Measurements from ENCODE around the gene TLCD3A.
"Not testable (repeated sequence)": the region's sequence is repeated elsewhere in the genome, so short reads cannot be mapped to it uniquely, and the experiment has no call there.

Gene TLCD3A

DNA sequence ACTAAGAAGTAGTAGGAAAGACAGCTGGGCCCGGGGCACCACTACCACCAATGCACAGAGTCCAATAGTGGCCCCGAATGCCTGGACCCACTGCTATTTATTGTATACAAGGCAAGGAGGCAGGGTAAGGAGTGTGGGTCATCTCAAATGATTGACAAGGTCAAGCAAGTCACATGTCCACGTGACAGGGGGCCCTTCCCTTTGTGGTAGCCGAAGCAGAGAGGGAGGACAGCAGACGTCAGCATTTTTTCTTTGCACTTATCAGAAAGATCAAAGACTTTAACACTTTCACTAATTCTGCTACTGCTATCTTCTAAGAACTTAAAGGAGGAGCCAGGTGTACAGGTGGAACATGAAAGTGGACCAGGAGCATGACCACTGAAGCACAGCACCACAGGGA lies 24.3 kb upstream of the TLCD3A start:
- no peak for DNase-seq (ENCODE audit: low read depth in 2 of 2)

DNA sequence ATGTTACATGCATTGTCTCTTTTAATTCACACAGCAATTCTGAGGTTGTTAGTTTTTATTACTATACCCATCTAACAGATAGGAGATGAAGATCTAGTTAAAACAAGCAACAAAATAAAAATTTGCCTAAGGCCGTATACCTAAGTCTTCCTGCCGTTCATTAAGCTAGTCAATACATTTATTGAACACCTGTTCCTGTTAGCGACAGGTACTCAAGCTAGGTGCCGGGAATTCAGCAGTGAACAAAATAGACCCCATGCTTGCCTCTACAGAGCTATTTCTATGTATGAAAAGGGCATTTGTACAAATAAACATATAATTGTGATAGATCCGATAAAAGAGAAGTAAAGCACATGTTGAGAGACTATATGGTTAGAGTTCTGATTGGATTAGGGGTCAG lies 14.3 kb upstream of the TLCD3A start:
- DNase-seq (ENCODE audit: low read depth in 2 of 2): no peak

DNA sequence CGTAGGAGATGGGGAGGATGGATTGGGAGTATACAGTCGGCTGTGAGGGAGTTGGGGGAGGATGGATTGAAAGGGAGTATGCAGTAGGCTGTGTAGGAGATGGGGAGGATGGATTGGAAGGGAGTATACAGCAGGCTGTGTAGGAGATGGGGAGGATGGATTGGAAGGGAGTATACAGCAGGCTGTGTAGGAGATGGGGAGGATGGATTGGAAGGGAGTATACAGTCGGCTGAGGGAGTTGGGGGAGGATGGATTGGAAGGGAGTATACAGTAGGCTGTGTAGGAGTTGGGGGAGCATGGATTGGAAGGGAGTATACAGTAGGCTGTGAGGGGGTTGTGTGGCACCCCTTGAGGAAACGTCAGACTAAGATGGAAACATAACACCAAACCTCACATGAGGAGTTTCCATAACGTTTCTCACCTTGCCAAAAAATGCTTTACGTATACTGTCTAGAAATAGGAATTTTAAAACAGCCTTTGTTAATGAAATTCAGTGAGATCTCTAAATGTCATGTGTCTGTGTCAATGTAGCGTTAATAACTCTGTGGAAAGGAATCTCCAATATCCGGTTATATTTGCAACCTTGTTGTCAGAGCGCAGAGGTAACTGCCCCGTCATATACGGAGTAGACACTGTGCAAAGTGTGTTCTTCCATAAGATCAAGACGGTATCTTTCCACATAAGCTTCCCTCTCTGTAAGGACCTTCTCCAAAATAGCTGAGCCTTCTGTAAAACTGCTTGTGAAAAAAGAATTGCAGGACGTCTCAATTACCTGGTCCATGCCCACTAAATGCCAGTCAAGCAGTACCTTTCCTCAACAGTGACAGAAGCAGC lies 11.5 kb upstream of the TLCD3A start:
- no peak for DNase-seq (ENCODE audit: low read depth in 2 of 2)

DNA sequence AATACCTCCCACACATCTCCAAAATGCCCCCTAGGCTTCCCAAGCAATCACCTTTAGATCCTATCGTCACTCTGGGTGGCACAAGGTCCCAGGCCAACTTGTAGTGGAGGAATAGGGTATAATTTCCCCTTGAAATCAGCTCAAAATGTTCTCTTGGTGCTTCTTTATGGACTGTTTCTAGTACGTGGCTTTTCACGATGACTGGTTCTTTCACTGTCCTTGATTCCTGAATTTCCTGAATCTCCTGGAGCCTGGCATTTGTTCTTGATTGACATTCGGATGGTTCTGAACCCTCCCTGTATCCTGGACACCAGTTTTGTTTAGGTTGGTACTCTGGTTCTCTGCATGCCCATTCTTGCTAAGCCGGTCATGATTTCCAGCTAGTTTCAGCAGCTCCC lies 10.9 kb upstream of the TLCD3A start:
- DNase-seq (ENCODE audit: low read depth in 2 of 2): no peak

DNA sequence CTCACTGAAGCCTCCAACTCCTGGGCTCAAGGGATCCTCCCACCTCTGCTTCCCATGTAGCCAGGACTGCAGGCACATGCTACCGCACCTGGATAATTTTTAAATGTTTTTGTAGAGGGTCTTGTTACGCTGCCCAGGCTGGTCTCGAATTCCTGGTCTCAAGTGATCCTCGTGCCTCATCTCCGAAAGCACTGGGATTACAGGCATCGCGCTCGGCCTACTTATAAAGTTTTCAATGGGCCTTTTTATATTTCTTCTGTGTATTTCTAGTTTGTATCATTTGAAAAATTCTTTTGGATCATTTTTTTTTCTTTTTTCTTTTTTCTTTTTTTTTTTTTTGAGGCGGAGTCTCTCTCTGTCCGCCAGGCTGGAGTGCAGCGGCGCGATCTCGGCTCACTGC lies 7.3 kb upstream of the TLCD3A start:
- DNase-seq (ENCODE audit: low read depth in 2 of 2): no peak

DNA sequence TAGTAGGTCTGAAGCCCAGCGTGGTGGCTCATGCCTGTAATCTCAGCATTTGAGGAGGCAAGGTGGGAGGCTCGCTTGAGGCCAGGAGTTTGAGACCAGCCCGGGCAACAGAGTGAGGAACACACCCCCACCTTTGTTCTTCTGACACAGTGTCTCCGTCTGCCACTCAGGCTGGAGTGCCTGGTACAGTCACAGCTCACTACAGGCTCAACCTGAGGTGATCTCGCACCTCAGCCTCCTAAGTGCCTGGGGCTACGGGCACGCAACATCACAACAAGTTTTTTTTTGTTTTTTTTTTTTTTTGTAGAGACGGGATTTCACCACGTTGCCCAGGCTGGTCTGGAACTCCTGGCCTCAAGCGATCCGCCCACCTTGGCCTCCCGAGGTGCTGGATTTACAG lies 6.7 kb upstream of the TLCD3A start:
- DNase-seq (ENCODE audit: low read depth in 2 of 2): no peak

DNA sequence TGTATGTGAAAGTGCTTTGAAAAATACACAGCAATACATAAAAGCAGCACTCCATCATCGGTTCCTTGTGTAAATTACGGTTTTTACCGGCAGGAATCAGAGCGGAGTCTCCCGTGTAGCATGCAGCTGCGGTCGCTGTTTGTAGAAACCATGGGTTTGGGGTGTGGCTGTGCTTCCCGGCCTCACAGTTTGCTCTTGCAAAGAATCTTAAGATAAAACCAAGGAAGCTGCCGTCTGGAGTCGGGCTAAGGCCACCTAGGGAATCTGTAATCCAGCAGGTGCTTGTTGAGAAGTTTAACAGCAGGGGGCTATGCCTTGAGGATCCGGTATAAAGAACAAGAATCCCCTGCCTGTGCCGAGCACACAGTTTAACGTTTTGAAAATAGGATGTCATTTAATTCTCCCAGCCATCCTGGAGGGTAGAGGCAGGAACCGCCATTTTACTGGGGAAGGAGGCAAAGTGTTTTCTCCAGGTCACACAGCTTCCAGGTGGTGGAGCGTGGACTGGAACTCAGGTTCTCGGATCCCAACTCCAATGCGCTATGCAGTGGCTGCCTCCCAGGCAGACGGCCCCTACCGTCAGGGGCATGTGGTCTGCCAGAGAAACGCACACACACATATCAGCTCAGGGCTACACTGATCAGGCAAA lies 6.0 kb upstream of the TLCD3A start:
- DNase-seq (ENCODE audit: low read depth in 2 of 2): no peak

DNA sequence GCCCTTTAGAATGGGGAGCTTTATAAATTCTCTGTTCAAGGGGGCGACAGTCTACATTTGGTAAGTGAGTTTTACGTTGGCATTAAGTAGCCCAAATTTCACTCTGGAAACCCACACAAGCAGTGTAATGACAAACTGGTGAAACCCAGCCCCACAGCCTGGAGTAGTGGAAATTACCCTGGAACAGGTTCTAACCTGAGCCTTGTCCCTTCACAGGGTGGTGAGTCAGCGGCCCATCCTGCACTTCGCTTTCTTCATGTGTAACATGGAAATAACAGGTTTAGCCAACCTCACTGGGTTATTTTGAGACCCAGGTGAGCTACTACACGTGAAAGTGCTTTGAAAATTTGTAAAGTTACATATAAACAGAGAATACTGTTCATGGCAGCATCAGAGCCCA lies 3.5 kb upstream of the TLCD3A start:
- DNase-seq (ENCODE audit: low read depth in 2 of 2): no peak

DNA sequence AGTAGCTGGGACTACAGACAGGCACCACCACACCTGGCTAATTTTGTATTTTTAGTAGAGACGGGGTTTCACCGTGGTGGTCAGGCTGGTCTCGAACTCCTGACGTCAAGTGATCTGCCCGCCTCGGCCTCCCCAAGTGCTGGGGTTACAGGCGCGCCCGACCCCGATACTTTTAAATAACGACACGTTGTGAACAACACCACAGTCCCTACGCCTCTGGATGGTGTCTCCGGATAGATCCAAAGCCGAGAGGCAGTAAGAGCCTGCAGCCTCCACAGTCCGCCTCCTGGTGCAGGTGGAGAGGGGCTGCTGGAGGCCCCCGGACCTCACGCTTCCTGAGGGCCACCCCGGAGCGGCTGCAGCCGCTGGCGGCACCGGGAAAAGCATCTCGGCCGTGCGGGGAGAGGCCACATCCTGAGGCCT lies 741 bp upstream of the TLCD3A start:
- DNase-seq (ENCODE audit: low read depth in 2 of 2): no peak

DNA sequence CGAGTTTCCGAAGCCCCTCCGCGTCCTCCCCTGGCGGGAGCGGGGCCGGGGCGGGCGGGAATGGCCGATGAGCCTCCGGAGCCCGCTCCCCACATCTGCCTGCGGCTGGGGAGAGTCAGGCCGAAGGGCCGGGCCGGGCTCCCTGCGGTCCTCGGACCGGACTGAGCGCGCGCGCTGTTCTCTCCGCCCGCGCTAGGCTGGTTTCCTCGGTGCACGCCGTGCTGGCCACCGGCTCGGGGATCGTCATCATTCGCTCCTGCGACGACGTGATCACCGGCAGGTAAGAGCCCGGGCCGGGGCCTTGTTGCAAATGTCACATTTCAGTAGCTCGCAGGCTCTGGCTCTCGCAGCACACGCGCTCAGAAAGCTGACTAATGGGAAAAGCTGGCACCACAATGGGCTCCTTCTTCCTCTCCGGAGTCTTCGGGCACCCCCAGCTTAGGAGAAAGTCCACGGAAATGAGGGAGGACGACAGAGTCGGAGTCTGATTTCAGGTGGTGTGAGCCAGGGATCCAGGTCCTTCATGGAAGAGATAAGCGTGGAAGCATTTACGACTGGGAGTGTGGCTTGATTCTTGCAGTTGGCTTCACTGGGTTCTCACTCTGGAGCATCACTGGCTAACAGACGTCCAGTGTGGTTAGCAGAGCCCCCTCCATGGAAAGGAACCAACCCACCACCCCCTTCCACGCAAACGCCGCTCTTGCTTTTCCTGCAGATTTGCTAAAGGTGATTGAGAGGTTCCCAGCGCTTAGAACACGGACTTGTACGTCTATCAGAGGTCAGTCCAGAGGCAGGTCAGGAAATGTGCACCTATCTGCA lies 715 bp downstream of the TLCD3A start:
- DNase-seq (ENCODE audit: low read depth in 2 of 2): peak in 1 of 2 donors; percentile 56

DNA sequence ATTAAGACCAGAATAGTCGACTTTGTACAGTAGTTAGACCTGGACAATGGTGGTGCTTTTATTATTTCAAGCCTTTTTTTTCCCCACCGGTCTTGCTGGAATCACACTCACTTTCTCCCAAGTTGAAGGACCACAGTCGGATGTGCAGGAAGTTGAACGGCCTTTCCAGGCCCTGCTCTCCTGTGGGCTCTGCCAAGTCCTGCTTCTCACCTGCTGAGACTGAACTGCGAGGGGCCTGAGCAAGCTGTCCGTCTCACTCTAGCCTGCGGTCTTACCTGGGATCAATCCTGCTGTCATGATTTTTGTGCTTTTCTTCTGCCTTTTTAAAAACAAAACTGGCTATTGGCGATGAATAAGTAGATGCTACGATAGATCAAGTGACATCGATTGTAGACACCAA lies 1.3 kb downstream of the TLCD3A start:
- no peak for DNase-seq (ENCODE audit: low read depth in 2 of 2)

DNA sequence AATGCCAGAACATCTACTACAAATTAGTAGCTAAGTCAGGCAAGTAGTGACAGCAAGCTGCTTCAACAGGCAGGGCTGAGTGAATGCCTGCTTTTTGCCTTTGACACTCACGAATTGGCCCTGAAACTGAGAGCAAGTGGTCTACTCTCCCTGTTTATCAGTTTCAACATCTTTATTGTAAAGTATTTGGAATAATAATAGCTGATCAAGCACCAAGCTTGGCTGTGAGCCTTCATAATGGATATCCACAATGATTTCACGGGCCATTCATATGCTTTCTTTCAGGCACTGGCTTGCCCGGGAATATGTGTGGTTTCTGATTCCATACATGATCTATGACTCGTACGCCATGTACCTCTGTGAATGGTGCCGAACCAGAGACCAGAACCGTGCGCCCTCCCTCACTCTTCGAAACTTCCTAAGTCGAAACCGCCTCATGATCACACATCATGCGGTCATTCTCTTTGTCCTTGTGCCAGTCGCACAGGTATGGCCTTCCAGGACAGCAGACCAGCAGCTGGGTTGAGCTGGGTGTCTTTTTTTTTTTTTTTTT lies 5.2 kb downstream of the TLCD3A start:
- no peak for DNase-seq (ENCODE audit: low read depth in 2 of 2)

DNA sequence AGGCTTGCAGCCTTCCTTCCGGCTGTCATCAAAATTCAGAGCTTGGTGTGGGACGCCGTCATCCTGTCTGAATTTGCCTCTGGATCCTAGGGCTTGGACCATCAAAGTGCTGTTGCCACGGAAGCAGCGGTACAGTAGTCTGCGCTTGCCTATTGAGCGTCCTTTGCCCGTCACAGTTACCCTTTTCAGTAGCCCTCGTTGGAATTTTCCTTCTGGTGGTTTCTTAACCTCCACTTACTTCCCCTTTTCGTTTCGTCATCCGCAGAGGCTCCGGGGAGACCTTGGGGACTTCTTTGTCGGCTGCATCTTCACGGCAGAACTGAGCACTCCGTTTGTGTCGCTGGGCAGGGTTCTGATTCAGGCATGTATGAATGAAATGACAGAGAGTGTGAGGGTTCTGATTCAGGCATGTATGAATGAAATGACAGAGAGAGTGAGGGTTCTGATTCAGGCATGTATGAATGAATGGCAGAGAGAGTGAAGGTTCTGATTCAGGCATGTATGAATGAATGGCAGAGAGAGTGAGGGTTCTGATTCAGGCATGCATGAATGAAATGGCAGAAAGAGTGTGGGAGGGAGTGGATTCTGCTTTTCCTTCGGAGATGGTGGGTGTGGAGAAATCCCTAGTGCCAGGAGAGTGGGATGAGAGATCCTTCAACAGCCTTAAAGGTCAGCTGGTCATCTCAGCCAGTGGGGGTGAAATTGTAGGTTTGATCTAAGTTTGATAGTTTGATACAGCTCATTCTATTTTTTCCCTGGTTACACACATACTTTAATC lies 8.0 kb downstream of the TLCD3A start:
- DNase-seq (ENCODE audit: low read depth in 2 of 2): peak in 1 of 2 donors; percentile 39

DNA sequence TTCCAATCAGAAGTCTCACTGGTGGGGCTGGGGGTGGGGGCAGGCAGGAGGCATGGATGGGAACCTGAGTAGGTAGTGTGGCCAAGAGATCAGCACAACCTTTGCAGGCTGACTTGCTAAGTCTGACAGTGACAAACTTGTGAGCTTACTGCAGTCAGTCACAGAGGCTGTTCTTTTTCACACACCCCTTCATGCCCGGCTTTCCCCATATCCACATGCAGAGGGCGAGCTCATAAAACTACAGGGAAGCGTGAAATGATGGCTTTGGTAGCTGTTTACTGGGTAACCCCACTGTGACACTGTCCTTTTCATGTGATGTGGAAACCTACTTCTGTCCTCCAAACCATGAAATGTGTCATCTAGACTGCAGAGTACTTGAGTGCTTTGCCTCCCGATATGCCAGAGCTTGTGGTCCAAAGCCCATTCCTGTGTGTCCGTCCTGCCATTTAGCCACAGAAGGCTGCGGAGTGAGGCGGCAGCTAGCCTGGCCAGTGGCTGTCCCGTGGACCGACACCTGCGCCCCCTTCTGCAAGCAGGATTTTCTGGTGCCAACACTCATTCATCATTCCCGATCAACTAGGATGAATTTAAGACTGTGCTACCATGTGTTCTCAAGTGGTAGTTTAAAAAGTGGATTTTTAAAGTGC lies 9.9 kb downstream of the TLCD3A start:
- DNase-seq (ENCODE audit: low read depth in 2 of 2): no peak

DNA sequence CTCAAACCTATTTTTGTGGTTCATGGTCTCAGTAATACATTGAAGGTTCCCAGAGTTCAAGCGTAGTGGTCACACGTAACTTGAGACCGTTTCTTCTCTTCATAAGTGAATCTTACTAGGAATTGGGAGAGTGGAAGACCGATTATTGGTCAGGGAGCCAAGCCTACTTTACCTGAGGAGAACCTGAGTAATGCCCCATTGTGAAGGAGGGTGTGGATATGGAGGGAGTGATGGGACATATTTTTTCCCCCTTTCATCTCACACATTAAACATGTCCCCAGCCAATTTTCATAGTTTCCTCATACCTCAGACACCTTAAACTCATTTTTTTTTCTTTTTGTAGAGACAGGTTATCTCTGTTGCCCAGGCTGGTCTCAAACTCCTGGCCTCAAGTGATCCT lies 10.7 kb downstream of the TLCD3A start:
- DNase-seq (ENCODE audit: low read depth in 2 of 2): no peak

DNA sequence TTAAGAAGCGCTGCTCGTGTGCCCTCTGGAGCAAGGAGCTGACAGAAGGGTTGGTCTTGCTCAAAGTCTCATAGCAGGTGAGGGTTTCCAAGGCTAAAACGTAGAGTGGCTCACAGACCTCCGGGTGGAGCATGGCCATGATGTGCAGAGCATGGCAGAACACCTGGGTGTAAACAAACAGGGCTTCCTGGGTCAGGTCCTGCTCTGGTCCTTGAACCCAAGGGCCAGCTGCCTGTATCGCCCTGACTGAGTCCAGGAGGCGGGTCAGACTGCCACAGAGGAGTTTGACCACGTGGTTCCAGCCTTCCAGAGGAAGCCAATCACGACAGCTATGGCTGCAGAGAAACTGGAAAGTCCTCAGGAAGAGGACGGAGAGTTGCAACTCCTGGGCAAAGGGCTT lies 12.5 kb downstream of the TLCD3A start:
- no peak for DNase-seq (ENCODE audit: low read depth in 2 of 2)

DNA sequence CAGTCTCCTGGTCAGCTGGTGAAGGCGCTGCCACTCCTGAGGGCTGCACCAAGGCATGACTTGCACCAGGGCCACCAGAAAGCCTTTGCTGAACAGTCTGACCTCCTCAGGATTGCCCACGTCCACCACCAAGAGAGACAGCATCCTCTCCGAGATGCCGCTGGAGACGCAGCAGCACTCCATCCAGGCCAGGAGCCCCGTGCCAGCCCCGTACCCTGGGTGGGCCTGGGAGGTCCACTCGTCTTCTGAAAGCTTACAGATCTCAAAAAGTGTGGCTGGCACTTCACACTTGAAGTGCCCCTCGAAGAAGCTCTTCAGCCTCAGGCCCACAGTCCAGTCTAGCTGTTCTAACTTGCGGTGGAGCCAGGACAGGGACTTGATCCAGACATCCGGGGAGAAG lies 13.0 kb downstream of the TLCD3A start:
- DNase-seq (ENCODE audit: low read depth in 2 of 2): no peak

DNA sequence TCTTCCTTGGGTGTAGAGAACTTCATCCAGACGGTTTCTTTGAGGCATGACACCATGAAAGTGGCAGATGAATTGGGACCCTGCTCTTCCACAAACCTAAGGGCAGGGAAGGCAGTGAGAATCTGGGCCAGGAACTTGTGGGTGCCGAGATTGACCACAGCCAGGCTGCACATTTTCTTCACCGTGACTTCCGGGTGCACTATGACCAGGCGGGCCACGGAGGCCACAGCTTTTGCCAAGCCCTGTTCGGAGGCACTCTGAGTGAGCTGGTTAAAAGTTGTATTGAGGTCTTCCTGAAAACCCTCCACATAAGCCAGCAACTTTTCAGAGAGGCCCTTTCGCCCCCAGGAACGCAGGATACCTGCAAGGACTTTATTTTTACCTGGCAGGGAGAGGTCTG lies 13.8 kb downstream of the TLCD3A start:
- no peak for DNase-seq (ENCODE audit: low read depth in 2 of 2)

DNA sequence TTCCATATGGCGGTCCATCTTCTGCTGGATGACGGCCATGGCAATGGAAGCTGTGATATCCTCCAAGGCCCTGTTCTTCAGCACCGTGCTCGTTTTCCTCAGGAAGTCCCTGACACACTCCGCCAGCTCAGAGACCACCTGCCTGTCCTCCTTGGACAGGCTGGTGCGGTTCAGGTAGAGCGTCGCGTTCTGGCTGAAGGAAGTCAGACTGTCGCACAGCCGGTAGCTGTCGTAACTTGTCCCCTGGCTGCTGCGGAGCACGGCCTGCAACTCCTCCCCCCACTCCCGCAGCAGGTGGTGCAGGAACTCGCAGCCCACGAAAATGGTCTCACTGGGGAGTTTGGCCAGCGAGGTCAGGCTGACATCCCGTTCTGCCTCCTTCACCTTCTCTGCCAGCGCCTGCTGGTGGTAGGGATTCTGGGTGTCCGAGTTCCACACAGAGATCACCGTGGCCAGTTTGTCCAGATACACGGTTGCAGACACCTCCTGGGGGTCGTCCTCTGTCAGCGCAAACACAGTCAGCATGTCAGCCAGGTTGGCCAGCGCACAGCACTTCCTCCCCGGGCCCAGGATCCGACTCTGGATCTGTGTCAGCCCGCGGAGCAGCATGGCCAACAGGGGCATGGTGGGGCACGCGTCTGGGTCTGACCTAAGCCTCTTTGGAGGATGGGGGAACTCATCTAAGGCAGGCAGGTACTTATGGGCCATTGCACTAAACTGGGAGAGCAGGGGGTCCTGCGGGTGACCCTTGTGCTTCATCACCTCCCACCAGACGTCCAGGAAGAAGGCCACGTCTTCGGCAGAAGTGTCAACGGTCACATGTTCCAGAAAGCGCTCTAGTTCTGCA lies 14.6 kb downstream of the TLCD3A start:
- DNase-seq (ENCODE audit: low read depth in 2 of 2): no peak

DNA sequence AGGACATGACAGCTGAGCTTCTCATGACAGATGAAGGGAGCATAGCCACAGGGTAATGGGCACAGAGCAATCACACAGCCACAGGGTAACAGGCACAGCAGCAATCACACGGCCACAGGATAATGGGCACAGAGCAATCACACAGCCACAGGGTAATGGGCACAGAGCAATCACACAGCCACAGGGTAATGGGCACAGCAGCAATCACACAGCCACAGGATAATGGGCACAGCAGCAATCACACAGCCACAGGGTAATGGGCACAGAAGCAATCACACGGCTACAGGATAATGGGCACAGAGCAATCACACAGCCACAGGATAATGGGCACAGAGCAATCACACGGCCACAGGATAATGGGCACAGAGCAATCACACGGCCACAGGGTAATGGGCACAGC lies 16.2 kb downstream of the TLCD3A start:
- not testable (repeated sequence) for DNase-seq (ENCODE audit: low read depth in 2 of 2)

Measured in stimulated activated CD4-positive, alpha-beta T cell treated with anti-CD3 and anti-CD28 coated beads, Interleukin-15, amount 100 ng/mL, for 48 hours (primary cell).